HCT116 (cell line): ENCODE data around the gene MED13L. TPM values are rescaled to one million over a fixed set of nuclear protein-coding genes. Genes with fewer than 3 reads are reported as not detected.

Source experiments
- ATAC-seq: fragments of 200-7000 bp; cut with Tn5 transposase; 2 replicates; pipeline ENCODE4 v1.9.1; 2020; ENCODE audit warnings: mild to moderate bottlenecking, moderate library complexity
- BruUV-seq: library from RNA; stranded (reverse); fragments of 400-500 nt; replicated peaks from 2 replicates; lab custom pipeline; 2021; lab: Mats Ljungman, UMichigan
- CTCF ChIA-PET: fragments of 300-600 bp; sonication (Branson Sonifier 250); formaldehyde crosslinking; loops from one replicate; lab custom pipeline; 2021; ENCODE audit warnings: antibody characterized with exemption; lab: Charles Lee
- POLR2A ChIA-PET: fragments of 300-600, 350-600 bp; sonication (Branson Sonifier 250); formaldehyde crosslinking; loops from one replicate; lab custom pipeline; 2021; ENCODE audit warnings: antibody characterized with exemption; lab: Charles Lee
- RAD21 ChIA-PET, 2 experiments: fragments of 300-600 bp; sonication (Branson Sonifier 250); formaldehyde crosslinking; loops; one replicate each; lab custom pipeline; 2023; ENCODE audit warnings: low total read pairs in 2 of 2; ENCODE audit not compliant: uncharacterized antibody in 2 of 2, unreplicated experiment in 2 of 2, low non-redundant PET in 1 of 2; lab: Charles Lee
- DNase-seq: peaks from one replicate; pipeline ENCODE4 v3.0.0-alpha.2; 2010; ENCODE audit warnings: low read depth, low spot score
- H2AFZ ChIP-seq: fragments of 200-600 bp; shearing (Covaris generic), sonication (generic); 2 replicates; pipeline ENCODE4 v1.6.1; 2017; ENCODE audit warnings: low read depth, mixed run types, mixed read lengths, antibody characterized with exemption, low read length; ENCODE audit not compliant: poor library complexity, severe bottlenecking
- H3K27ac ChIP-seq: 2 replicates; pipeline ENCODE4 v1.5.1; 2012; ENCODE audit warnings: low read depth, low read length
- H3K27me3 ChIP-seq: fragments of 200-600 bp; sonication (generic); 2 replicates; pipeline ENCODE4 v1.6.1; 2016; ENCODE audit warnings: mixed run types, low read length, mixed read lengths; ENCODE audit not compliant: insufficient read depth
- H3K36me3 ChIP-seq, 2 experiments: fragments of 200-500 bp in 1 of 2; fragments of 200-600 bp in 1 of 2; sonication (Bioruptor generic) in 1 of 2; sonication (generic) in 1 of 2; 2 replicates each; pipeline versions ENCODE4 v1.5.1 to v1.6.1; 2014 to 2016; ENCODE audit warnings: low read length in 2 of 2, inconsistent platforms in 1 of 2, mixed read lengths in 1 of 2, mixed run types in 1 of 2; ENCODE audit not compliant: insufficient read depth in 2 of 2, control insufficient read depth in 1 of 2
- H3K4me1 ChIP-seq, 2 experiments: fragments of 200-600 bp in 1 of 2; sonication (generic) in 1 of 2; 2 replicates each; pipeline versions ENCODE4 v1.5.1 to v1.6.1; 2012 to 2017; ENCODE audit warnings: low read length in 2 of 2, inconsistent platforms in 1 of 2, mild to moderate bottlenecking in 1 of 2, mixed read lengths in 1 of 2, mixed run types in 1 of 2, moderate library complexity in 1 of 2; ENCODE audit not compliant: insufficient read depth in 2 of 2, control insufficient read depth in 1 of 2
- H3K4me2 ChIP-seq: fragments of 200-600 bp; sonication (generic); 2 replicates; pipeline ENCODE4 v1.6.1; 2017; ENCODE audit warnings: mixed run types, low read length, mixed read lengths
- H3K4me3 ChIP-seq, 2 experiments: fragments of 200-600 bp in 1 of 2; sonication (generic) in 1 of 2; replicated peaks in 1 of 2; 2 replicates each; pipeline ENCODE4 v1.5.1; 2011 to 2016; ENCODE audit warnings: low read length in 2 of 2, control low read depth in 1 of 2, low read depth in 1 of 2, mild to moderate bottlenecking in 1 of 2, mixed read lengths in 1 of 2, mixed run types in 1 of 2
- H3K79me2 ChIP-seq: fragments of 200-600 bp; sonication (generic); 2 replicates; pipeline ENCODE4 v1.6.1; 2017; ENCODE audit warnings: mild to moderate bottlenecking, mixed run types, low read length, moderate library complexity, mixed read lengths; ENCODE audit not compliant: insufficient read depth
- H3K9ac ChIP-seq: fragments of 200-600 bp; sonication (generic); 2 replicates; pipeline ENCODE4 v1.6.1; 2016; ENCODE audit warnings: low read length, mixed read lengths
- H3K9me2 ChIP-seq: fragments of 200-600 bp; sonication (generic), shearing (Covaris generic); 2 replicates; pipeline ENCODE4 v1.6.1; 2017; ENCODE audit warnings: mixed run types, mild to moderate bottlenecking, moderate library complexity; ENCODE audit not compliant: insufficient read depth
- H3K9me3 ChIP-seq, 2 experiments: fragments of 200-500 bp in 1 of 2; fragments of 200-600 bp in 1 of 2; sonication (Bioruptor generic) in 1 of 2; sonication (generic) in 1 of 2; 2 replicates each; pipeline ENCODE4 v1.6.1; 2014 to 2017; ENCODE audit warnings: low read length in 2 of 2, mixed read lengths in 2 of 2, inconsistent platforms in 1 of 2, low read depth in 1 of 2, mild to moderate bottlenecking in 1 of 2, mixed run types in 1 of 2, moderate library complexity in 1 of 2; ENCODE audit not compliant: control insufficient read depth in 1 of 2, insufficient read depth in 1 of 2
- H4K20me1 ChIP-seq: fragments of 200-600 bp; sonication (generic), shearing (Covaris generic); 2 replicates; pipeline ENCODE4 v1.6.1; 2017; ENCODE audit warnings: mixed run types, mild to moderate bottlenecking, moderate library complexity; ENCODE audit not compliant: insufficient read depth
- ATF3 ChIP-seq: IDR thresholded peaks from 2 replicates; pipeline ENCODE4 v1.6.1; 2012
- CBX3 ChIP-seq: IDR thresholded peaks from 2 replicates; pipeline ENCODE4 v1.6.1; 2012; ENCODE audit warnings: low read depth
- EGR1 ChIP-seq: IDR thresholded peaks from 2 replicates; pipeline ENCODE4 v1.6.1; 2012; ENCODE audit warnings: low read depth
- ELF1 ChIP-seq: IDR thresholded peaks from 2 replicates; pipeline ENCODE4 v1.6.1; 2012; ENCODE audit warnings: low read depth, borderline replicate concordance
- EZH2 ChIP-seq: fragments of 200-600 bp; sonication (generic); IDR thresholded peaks from 2 replicates; pipeline ENCODE4 v1.6.1; 2017; ENCODE audit warnings: antibody characterized with exemption, mixed run types
- EZH2phosphoT487 ChIP-seq: fragments of 200-600 bp; IDR thresholded peaks from 2 replicates; pipeline ENCODE4 v1.6.1; 2018; ENCODE audit warnings: antibody characterized with exemption, borderline replicate concordance
- FOSL1 ChIP-seq: IDR thresholded peaks from 2 replicates; pipeline ENCODE4 v1.6.1; 2012; ENCODE audit warnings: low read depth
- JUND ChIP-seq: IDR thresholded peaks from 2 replicates; pipeline ENCODE4 v1.6.1; 2012
- SIN3A ChIP-seq: IDR thresholded peaks from 2 replicates; pipeline ENCODE4 v1.6.1; 2012; ENCODE audit warnings: low read depth
- SP1 ChIP-seq: IDR thresholded peaks from 2 replicates; pipeline ENCODE4 v1.6.1; 2012; ENCODE audit warnings: low read depth
- TCF7L2 ChIP-seq: IDR thresholded peaks from 2 replicates; pipeline ENCODE4 v1.7.0; 2011; ENCODE audit warnings: borderline replicate concordance, inconsistent platforms; ENCODE audit not compliant: insufficient read depth, insufficient read length; ENCODE audit errors: extremely low read depth
- YY1 ChIP-seq: IDR thresholded peaks from 2 replicates; pipeline ENCODE4 v1.6.1; 2011; ENCODE audit warnings: low read length, low read depth, moderate library complexity, mild to moderate bottlenecking; ENCODE audit not compliant: insufficient replicate concordance; ENCODE audit errors: extremely low read depth
- intact Hi-C: fragments of 100-400 bp; cut with micrococcal nuclease; formaldehyde crosslinking; loops from 2 replicates; pipeline ENCODE4 v1.10.0; 2022
- total RNA-seq: library from RNA; stranded (reverse); gene quantifications from one replicate; pipeline ENCODE4 v1.2.1, GENCODE V29; 2021; ENCODE audit not compliant: unreplicated experiment
- TF ChIP-seq, protein P1 (sequence below): IDR thresholded peaks from 2 replicates; pipeline ENCODE4 v1.6.1; 2012; ENCODE audit warnings: low read depth
- TF ChIP-seq, protein P2 (sequence below), 3 experiments: fragments of 200-600 bp in 1 of 3; sonication (generic) in 1 of 3; IDR thresholded peaks in 2 of 3; conservative IDR thresholded peaks in 1 of 3; 2 replicates each; pipeline ENCODE4 v1.5.1; 2012 to 2017; ENCODE audit warnings: low read depth in 2 of 3, low read length in 2 of 3, antibody characterized with exemption in 1 of 3, borderline replicate concordance in 1 of 3, control low read depth in 1 of 3, mild to moderate bottlenecking in 1 of 3, mixed read lengths in 1 of 3, mixed run types in 1 of 3, moderate library complexity in 1 of 3; ENCODE audit not compliant: insufficient read depth in 1 of 3
- TF ChIP-seq, protein P3 (sequence below): IDR thresholded peaks from 2 replicates; pipeline ENCODE4 v1.6.1; 2012

Gene MED13L
- total RNA-seq, 1 experiment from 2014 or later, result 176 TPM

DNA sequence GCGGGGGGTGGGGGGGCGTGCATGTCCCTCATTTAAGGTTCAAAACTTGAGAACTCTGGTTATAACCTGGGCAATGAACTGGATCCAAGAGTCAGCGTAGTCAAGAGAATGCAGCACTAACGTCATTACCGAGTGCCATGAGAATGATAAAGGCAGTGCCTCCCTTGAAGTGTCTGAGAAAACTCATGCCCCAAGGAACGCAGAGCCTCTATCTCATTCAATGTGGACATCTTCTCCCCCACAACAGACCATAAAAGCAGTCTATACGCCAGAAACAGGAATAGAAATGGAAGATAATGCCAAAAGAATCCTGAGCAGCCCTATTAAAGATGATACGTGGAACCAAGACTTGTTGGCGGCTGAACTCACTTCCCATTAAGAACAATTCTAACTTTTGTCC, 208.6 kb downstream of the MED13L start:
- Histone ChIP-seq H4K20me1 (peaks cover 54% of the 10 kb centered on the region), H3K27me3 (no peaks in the 10 kb centered on the region), H3K4me3 (no peak overlapping the region), H3K27ac (no peak overlapping the region), H3K9me2 (no peaks in the 10 kb centered on the region), H3K36me3 (no peaks in the 10 kb centered on the region), H3K4me1 (peaks cover 2 to 7% of the 10 kb centered on the region in 2 experiments; a peak in 2 of 4 replicates), H3K9ac (no peak overlapping the region), H3K4me2 (no peak overlapping the region), H3K9me3 (no peaks in the 10 kb centered on the region), H3K79me2 (peaks cover 100% of the 10 kb centered on the region), H2AFZ (no peak overlapping the region)
- no TSS peak for BruUV-seq
- intact Hi-C loops, result loop anchor here (5.0 to 10.0 kb wide), 2 partner anchors 536 to 628 kb away; no protein-coding TSS in a partner anchor
- POLR2A ChIA-PET, result no interaction called here
- ATAC-seq (no peak), DNase-seq (no peak)
- CTCF ChIA-PET, result interaction anchor here (0.8 kb wide), 1 partner anchor 13 kb away, joined by 3 read pairs; no protein-coding TSS in a partner anchor
- RAD21 ChIA-PET, result no interaction called here
- TF ChIP-seq CBX3 (no peak), ELF1 (no peak), EZH2 (no peak), JUND (no peak), SP1 (no peak), ATF3 (no peak), FOSL1 (no peak), EZH2phosphoT487 (no peak), EGR1 (no peak), SIN3A (no peak), YY1 (no peak), TCF7L2 (no peak)
- TF ChIP-seq, protein P1, sequence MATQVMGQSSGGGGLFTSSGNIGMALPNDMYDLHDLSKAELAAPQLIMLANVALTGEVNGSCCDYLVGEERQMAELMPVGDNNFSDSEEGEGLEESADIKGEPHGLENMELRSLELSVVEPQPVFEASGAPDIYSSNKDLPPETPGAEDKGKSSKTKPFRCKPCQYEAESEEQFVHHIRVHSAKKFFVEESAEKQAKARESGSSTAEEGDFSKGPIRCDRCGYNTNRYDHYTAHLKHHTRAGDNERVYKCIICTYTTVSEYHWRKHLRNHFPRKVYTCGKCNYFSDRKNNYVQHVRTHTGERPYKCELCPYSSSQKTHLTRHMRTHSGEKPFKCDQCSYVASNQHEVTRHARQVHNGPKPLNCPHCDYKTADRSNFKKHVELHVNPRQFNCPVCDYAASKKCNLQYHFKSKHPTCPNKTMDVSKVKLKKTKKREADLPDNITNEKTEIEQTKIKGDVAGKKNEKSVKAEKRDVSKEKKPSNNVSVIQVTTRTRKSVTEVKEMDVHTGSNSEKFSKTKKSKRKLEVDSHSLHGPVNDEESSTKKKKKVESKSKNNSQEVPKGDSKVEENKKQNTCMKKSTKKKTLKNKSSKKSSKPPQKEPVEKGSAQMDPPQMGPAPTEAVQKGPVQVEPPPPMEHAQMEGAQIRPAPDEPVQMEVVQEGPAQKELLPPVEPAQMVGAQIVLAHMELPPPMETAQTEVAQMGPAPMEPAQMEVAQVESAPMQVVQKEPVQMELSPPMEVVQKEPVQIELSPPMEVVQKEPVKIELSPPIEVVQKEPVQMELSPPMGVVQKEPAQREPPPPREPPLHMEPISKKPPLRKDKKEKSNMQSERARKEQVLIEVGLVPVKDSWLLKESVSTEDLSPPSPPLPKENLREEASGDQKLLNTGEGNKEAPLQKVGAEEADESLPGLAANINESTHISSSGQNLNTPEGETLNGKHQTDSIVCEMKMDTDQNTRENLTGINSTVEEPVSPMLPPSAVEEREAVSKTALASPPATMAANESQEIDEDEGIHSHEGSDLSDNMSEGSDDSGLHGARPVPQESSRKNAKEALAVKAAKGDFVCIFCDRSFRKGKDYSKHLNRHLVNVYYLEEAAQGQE, result no peak
- TF ChIP-seq, protein P2, sequence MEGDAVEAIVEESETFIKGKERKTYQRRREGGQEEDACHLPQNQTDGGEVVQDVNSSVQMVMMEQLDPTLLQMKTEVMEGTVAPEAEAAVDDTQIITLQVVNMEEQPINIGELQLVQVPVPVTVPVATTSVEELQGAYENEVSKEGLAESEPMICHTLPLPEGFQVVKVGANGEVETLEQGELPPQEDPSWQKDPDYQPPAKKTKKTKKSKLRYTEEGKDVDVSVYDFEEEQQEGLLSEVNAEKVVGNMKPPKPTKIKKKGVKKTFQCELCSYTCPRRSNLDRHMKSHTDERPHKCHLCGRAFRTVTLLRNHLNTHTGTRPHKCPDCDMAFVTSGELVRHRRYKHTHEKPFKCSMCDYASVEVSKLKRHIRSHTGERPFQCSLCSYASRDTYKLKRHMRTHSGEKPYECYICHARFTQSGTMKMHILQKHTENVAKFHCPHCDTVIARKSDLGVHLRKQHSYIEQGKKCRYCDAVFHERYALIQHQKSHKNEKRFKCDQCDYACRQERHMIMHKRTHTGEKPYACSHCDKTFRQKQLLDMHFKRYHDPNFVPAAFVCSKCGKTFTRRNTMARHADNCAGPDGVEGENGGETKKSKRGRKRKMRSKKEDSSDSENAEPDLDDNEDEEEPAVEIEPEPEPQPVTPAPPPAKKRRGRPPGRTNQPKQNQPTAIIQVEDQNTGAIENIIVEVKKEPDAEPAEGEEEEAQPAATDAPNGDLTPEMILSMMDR (IDR thresholded peaks at IDR 0.05 in 2 of 3, conservative IDR thresholded peaks at IDR 0.05 in 1 of 3; ENCODE audit: borderline replicate concordance in 1 of 3, insufficient read depth in 1 of 3, low read depth in 2 of 3, low read length in 2 of 3), result no peak
- TF ChIP-seq, protein P3, sequence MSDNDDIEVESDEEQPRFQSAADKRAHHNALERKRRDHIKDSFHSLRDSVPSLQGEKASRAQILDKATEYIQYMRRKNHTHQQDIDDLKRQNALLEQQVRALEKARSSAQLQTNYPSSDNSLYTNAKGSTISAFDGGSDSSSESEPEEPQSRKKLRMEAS, result no peak
